ENCODE results near the gene DNAJC21.

The DNAJC21 gene

GRCh38 chr5:34982823-34983222 is 53.5 kb downstream of the DNAJC21 start:
- DNase-seq = no peak

- DNase-seq = no peak
These were observed 57.6 kb downstream of the DNAJC21 start for GRCh38 chr5:34986965-34987364.

- no peak for DNase-seq
These were observed 62.3 kb downstream of the DNAJC21 start for GRCh38 chr5:34991486-34992238.

GRCh38 chr5:34993951-34994350 is 64.6 kb downstream of the DNAJC21 start:
- no peak for DNase-seq

GRCh38 chr5:34996261-34996660 is 66.9 kb downstream of the DNAJC21 start:
- DNase-seq = no peak

GRCh38 chr5:34998058-34998789 is 68.9 kb downstream of the DNAJC21 start:
- DNase-seq = no peak

GRCh38 chr5:35001842-35002241 is 72.5 kb downstream of the DNAJC21 start:
- DNase-seq = no peak

- DNase-seq = no peak
These were observed 73.1 kb downstream of the DNAJC21 start for GRCh38 chr5:35002459-35002858.

- no peak for DNase-seq
These were observed 73.9 kb downstream of the DNAJC21 start for GRCh38 chr5:35003018-35003957.

GRCh38 chr5:35004200-35004599 is 74.8 kb downstream of the DNAJC21 start:
- DNase-seq = no peak

- DNase-seq = no peak
These were observed 75.4 kb downstream of the DNAJC21 start for GRCh38 chr5:35004771-35005170.
